ENCODE results near the gene PLA2R1. TPM values are rescaled to one million over a fixed set of nuclear protein-coding genes. Genes with fewer than 3 reads are reported as not detected.

PLA2R1 gene
- total RNA-seq, 1 donor from 2014 or later, result not detected

- peak overlapping the region; percentile 92 for H3K4me3 Mint-ChIP-seq
- peak overlapping the region; percentile 91 for H3K27ac Mint-ChIP-seq
- intact Hi-C loops (cut with micrococcal nuclease), result loop anchor here (1.0 to 10.0 kb wide), 6 partner anchors 11 to 1232 kb away; partner anchors contain the start of genes RBMS1 and WDSUB1
- H3K36me3 Mint-ChIP-seq (ENCODE audit: low read depth), result peaks cover 17% of the 10 kb centered on the region
- DNase-seq (ENCODE audit: low spot score), result no peak
- no peaks in the 10 kb centered on the region for H3K27me3 Mint-ChIP-seq (ENCODE audit: insufficient read depth)
- no peaks in the 10 kb centered on the region for H3K9me3 Mint-ChIP-seq
- H3K4me1 Mint-ChIP-seq (ENCODE audit: low read depth), result peaks cover 37% of the 10 kb centered on the region
Observed at GRCh38 chr2:159902722-159903121, 159.7 kb downstream of the PLA2R1 start.

- Mint-ChIP-seq H3K4me1 (ENCODE audit: low read depth) (peaks cover 47% of the 10 kb centered on the region), H3K36me3 (ENCODE audit: low read depth) (peaks cover 24% of the 10 kb centered on the region), H3K27ac (peak overlapping the region; percentile 16), H3K4me3 (no peak overlapping the region), H3K9me3 (no peaks in the 10 kb centered on the region), H3K27me3 (ENCODE audit: insufficient read depth) (no peaks in the 10 kb centered on the region)
- DNase-seq (ENCODE audit: low spot score), result no peak
- intact Hi-C loops (cut with micrococcal nuclease), result loop anchor here (5.0 to 10.0 kb wide), 4 partner anchors 322 to 1234 kb away; partner anchors contain the start of genes RBMS1 and WDSUB1
Observed at GRCh38 chr2:159900343-159900742, 162.1 kb downstream of the PLA2R1 start.

GRCh38 chr2:159898441-159898840, 164.0 kb downstream of the PLA2R1 start:
- no peak overlapping the region for H3K4me3 Mint-ChIP-seq
- intact Hi-C loops (cut with micrococcal nuclease), result no loop called here
- no peaks in the 10 kb centered on the region for H3K9me3 Mint-ChIP-seq
- H3K27me3 Mint-ChIP-seq (ENCODE audit: insufficient read depth), result no peaks in the 10 kb centered on the region
- no peak overlapping the region for H3K27ac Mint-ChIP-seq
- peaks cover 33% of the 10 kb centered on the region for H3K36me3 Mint-ChIP-seq (ENCODE audit: low read depth)
- DNase-seq (ENCODE audit: low spot score), result no peak
- peaks cover 50% of the 10 kb centered on the region for H3K4me1 Mint-ChIP-seq (ENCODE audit: low read depth)

GRCh38 chr2:159897720-159898119, 164.7 kb downstream of the PLA2R1 start:
- no peak overlapping the region for H3K4me3 Mint-ChIP-seq
- peaks cover 31% of the 10 kb centered on the region for H3K36me3 Mint-ChIP-seq (ENCODE audit: low read depth)
- no peak for DNase-seq (ENCODE audit: low spot score)
- no peaks in the 10 kb centered on the region for H3K27me3 Mint-ChIP-seq (ENCODE audit: insufficient read depth)
- intact Hi-C loops (cut with micrococcal nuclease), result no loop called here
- H3K27ac Mint-ChIP-seq, result no peak overlapping the region
- H3K4me1 Mint-ChIP-seq (ENCODE audit: low read depth), result peaks cover 44% of the 10 kb centered on the region
- H3K9me3 Mint-ChIP-seq, result no peaks in the 10 kb centered on the region

GRCh38 chr2:159897081-159897480, 165.3 kb downstream of the PLA2R1 start:
- H3K9me3 Mint-ChIP-seq, result peaks cover 3% of the 10 kb centered on the region
- H3K36me3 Mint-ChIP-seq (ENCODE audit: low read depth), result peaks cover 34% of the 10 kb centered on the region
- H3K4me1 Mint-ChIP-seq (ENCODE audit: low read depth), result peaks cover 39% of the 10 kb centered on the region
- DNase-seq (ENCODE audit: low spot score), result no peak
- H3K27ac Mint-ChIP-seq, result no peak overlapping the region
- no peaks in the 10 kb centered on the region for H3K27me3 Mint-ChIP-seq (ENCODE audit: insufficient read depth)
- H3K4me3 Mint-ChIP-seq, result no peak overlapping the region
- intact Hi-C loops (cut with micrococcal nuclease), result no loop called here

GRCh38 chr2:159895258-159896065, 167.0 kb downstream of the PLA2R1 start:
- Mint-ChIP-seq H3K36me3 (ENCODE audit: low read depth) (peaks cover 32% of the 10 kb centered on the region), H3K27me3 (ENCODE audit: insufficient read depth) (no peaks in the 10 kb centered on the region), H3K4me3 (no peak overlapping the region), H3K27ac (peak overlapping the region; percentile 80), H3K4me1 (ENCODE audit: low read depth) (peaks cover 41% of the 10 kb centered on the region), H3K9me3 (peaks cover 3% of the 10 kb centered on the region)
- intact Hi-C loops (cut with micrococcal nuclease), result loop anchor here (1.0 kb wide), 2 partner anchors 9 to 16 kb away; partner anchors contain the start of gene LY75
- no peak for DNase-seq (ENCODE audit: low spot score)

GRCh38 chr2:159894145-159894838, 168.1 kb downstream of the PLA2R1 start:
- intact Hi-C loops (cut with micrococcal nuclease), result no loop called here
- DNase-seq (ENCODE audit: low spot score), result no peak
- Mint-ChIP-seq H3K4me1 (ENCODE audit: low read depth) (peaks cover 49% of the 10 kb centered on the region), H3K9me3 (peaks cover 3% of the 10 kb centered on the region), H3K4me3 (no peak overlapping the region), H3K36me3 (ENCODE audit: low read depth) (peaks cover 37% of the 10 kb centered on the region), H3K27ac (peak overlapping the region; percentile 10), H3K27me3 (ENCODE audit: insufficient read depth) (no peaks in the 10 kb centered on the region)

- intact Hi-C loops (cut with micrococcal nuclease), result no loop called here
- Mint-ChIP-seq H3K27ac (no peak overlapping the region), H3K4me3 (no peak overlapping the region), H3K4me1 (ENCODE audit: low read depth) (peaks cover 46% of the 10 kb centered on the region), H3K27me3 (ENCODE audit: insufficient read depth) (no peaks in the 10 kb centered on the region), H3K36me3 (ENCODE audit: low read depth) (peaks cover 33% of the 10 kb centered on the region), H3K9me3 (peaks cover 3% of the 10 kb centered on the region)
- no peak for DNase-seq (ENCODE audit: low spot score)
Observed at GRCh38 chr2:159892990-159893810, 169.2 kb downstream of the PLA2R1 start.

GRCh38 chr2:159891917-159892730, 170.3 kb downstream of the PLA2R1 start:
- intact Hi-C loops (cut with micrococcal nuclease), result loop anchor here (1.0 kb wide), 2 partner anchors 11 to 13 kb away; no protein-coding TSS in a partner anchor
- Mint-ChIP-seq H3K4me1 (ENCODE audit: low read depth) (peaks cover 43% of the 10 kb centered on the region), H3K36me3 (ENCODE audit: low read depth) (peaks cover 30% of the 10 kb centered on the region), H3K4me3 (no peak overlapping the region), H3K27ac (no peak overlapping the region), H3K27me3 (ENCODE audit: insufficient read depth) (no peaks in the 10 kb centered on the region), H3K9me3 (peaks cover 3% of the 10 kb centered on the region)
- no peak for DNase-seq (ENCODE audit: low spot score)

- peak overlapping the region; percentile 82 for H3K27ac Mint-ChIP-seq
- intact Hi-C loops (cut with micrococcal nuclease), result loop anchor here (1.0 kb wide), 2 partner anchors 12 kb away; no protein-coding TSS in a partner anchor
- H3K36me3 Mint-ChIP-seq (ENCODE audit: low read depth), result peaks cover 27% of the 10 kb centered on the region
- H3K27me3 Mint-ChIP-seq (ENCODE audit: insufficient read depth), result no peaks in the 10 kb centered on the region
- peaks cover 3% of the 10 kb centered on the region for H3K9me3 Mint-ChIP-seq
- peaks cover 38% of the 10 kb centered on the region for H3K4me1 Mint-ChIP-seq (ENCODE audit: low read depth)
- DNase-seq (ENCODE audit: low spot score), result no peak
- no peak overlapping the region for H3K4me3 Mint-ChIP-seq
Observed at GRCh38 chr2:159891267-159891588, 171.2 kb downstream of the PLA2R1 start.

- peaks cover 33% of the 10 kb centered on the region for H3K4me1 Mint-ChIP-seq (ENCODE audit: low read depth)
- no peaks in the 10 kb centered on the region for H3K27me3 Mint-ChIP-seq (ENCODE audit: insufficient read depth)
- no peak for DNase-seq (ENCODE audit: low spot score)
- intact Hi-C loops (cut with micrococcal nuclease), result loop anchor here (1.0 kb wide), 2 partner anchors 11 to 13 kb away; no protein-coding TSS in a partner anchor
- peaks cover 30% of the 10 kb centered on the region for H3K36me3 Mint-ChIP-seq (ENCODE audit: low read depth)
- H3K27ac Mint-ChIP-seq, result peak overlapping the region; percentile 82
- no peak overlapping the region for H3K4me3 Mint-ChIP-seq
- H3K9me3 Mint-ChIP-seq, result peaks cover 3% of the 10 kb centered on the region
Observed at GRCh38 chr2:159890551-159891266, 171.7 kb downstream of the PLA2R1 start.

Data from activated T-helper 1 cell treated with anti-CD3 and anti-CD28 coated beads, Interleukin-12 subunit alpha, Interleukin-12 subunit beta, Interleukin-2, Interleukin-4 antibody, amounts not matched to agents 30 ng/mL and 10 ng/mL and 1 ng/mL, durations not matched to agents 14 hours and 24 hours and 36 hours (primary cell).